Ovary (tissue), 3 donors: ENCODE measurements around the gene DIDO1.

Source experiments
- EP300 ChIP-seq: sonication (generic); formaldehyde crosslinking; IDR thresholded peaks from one replicate; pipeline ENCODE4 v1.6.1; 2017; ENCODE audit warnings: antibody characterized with exemption
- POLR2A ChIP-seq: fragments of 450-650 bp; IDR thresholded peaks from one replicate; pipeline ENCODE4 v1.6.1; 2017; ENCODE audit warnings: antibody characterized with exemption, mild to moderate bottlenecking, moderate library complexity
- TF ChIP-seq, protein P1 (sequence below), 3 donors: fragments of 450-650 bp in 2 of 3; fragments of 200-600 bp in 1 of 3; IDR thresholded peaks; one replicate each; pipeline versions ENCODE4 v1.5.1 to v1.8.0; 2016 to 2022; ENCODE audit warnings: antibody characterized with exemption in 3 of 3, mild to moderate bottlenecking in 1 of 3
- donor health status: DM: no; HTN: no; CAD: no.

DNA sequence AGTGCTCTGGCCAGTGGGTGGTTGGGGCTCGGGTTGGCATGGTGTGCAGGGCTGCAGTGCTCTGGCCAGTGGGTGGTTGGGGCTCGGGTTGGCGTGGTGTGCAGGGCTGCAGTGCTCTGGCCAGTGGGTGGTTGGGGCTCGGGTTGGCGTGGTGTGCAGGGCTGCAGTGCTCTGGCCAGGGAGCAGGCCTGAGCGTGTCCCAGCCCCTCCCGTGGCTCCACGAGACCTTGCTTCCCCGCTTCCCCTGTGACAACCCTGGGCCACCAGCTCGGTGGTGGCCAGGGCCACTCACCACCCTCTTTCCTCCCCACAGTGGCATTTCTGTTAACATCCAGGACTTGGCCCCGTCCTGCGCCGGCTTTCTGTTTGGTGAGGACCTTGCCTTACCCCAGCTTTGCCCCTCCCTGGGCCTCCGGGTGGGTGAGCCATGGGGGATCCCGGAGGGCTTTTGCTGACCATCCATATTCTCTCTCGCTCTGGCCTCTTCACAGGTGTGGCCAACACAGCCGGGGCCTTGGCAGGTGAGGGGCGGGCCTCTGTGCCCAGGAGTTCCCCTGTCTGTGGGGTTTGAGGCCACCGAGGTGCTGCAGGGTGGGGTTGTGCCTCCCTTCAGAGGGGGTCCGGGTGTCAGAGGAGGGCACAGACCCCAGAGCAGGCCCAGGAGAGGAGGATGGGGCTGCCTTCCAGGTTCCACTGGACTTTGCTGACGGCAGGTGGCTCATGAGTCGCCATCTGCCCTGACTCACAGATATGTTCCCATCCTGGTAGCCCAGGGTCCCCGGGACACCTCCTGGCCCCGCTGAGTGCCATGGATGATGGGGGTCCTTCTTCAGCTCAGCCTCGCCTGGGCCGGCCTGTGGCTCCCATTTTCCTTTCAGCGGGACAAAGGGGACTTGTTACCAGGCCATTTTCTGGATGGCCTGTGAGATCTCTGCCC lies 40.2 kb upstream of the DIDO1 start:
- TF ChIP-seq, protein P1, sequence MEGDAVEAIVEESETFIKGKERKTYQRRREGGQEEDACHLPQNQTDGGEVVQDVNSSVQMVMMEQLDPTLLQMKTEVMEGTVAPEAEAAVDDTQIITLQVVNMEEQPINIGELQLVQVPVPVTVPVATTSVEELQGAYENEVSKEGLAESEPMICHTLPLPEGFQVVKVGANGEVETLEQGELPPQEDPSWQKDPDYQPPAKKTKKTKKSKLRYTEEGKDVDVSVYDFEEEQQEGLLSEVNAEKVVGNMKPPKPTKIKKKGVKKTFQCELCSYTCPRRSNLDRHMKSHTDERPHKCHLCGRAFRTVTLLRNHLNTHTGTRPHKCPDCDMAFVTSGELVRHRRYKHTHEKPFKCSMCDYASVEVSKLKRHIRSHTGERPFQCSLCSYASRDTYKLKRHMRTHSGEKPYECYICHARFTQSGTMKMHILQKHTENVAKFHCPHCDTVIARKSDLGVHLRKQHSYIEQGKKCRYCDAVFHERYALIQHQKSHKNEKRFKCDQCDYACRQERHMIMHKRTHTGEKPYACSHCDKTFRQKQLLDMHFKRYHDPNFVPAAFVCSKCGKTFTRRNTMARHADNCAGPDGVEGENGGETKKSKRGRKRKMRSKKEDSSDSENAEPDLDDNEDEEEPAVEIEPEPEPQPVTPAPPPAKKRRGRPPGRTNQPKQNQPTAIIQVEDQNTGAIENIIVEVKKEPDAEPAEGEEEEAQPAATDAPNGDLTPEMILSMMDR (IDR thresholded peaks at IDR 0.05) = no peak
- no peak for TF ChIP-seq EP300
- TF ChIP-seq POLR2A = no peak
